ENCODE measurements around the gene ATOSA. TPM values are rescaled to one million over a fixed set of nuclear protein-coding genes. Genes with fewer than 3 reads are reported as not detected.

Gene ATOSA
- total RNA-seq, 1 experiment from 2014 or later, result 21.3 TPM

GRCh38 chr15:52677593-52678467, 1.4 kb downstream of the ATOSA start:
- TF ChIP-seq CTCF (IDR thresholded peaks at IDR 0.05; ENCODE audit: unreplicated experiment), result no peak
- DNase-seq (ENCODE audit: unreplicated experiment), result peak; percentile 66

GRCh38 chr15:52674831-52675230, 4.4 kb downstream of the ATOSA start:
- ChIA-PET CTCF (interaction anchor here (0.7 to 3.1 kb wide), 4 partner anchors 12 to 60 kb away, joined by 3 to 9 read pairs (median 4); no protein-coding TSS in a partner anchor), POLR2A (interaction anchor here (3.3 to 5.5 kb wide), 2 partner anchors 12 to 24 kb away, joined by 9 to 55 read pairs; no protein-coding TSS in a partner anchor)
- intact Hi-C loops (cut with micrococcal nuclease), result loop anchor here (5.0 kb wide), 1 partner anchor 108 kb away; the partner anchor contains the start of gene ARPP19

More at GRCh38 chr15:52677593-52678467, 1.4 kb downstream of the ATOSA start:
- intact Hi-C loops (cut with micrococcal nuclease), result loop anchor here (1.0 to 5.0 kb wide), 6 partner anchors 25 to 421 kb away; partner anchors contain the start of gene ARPP19
- no TSS peak for BruUV-seq (replicated peaks)
- ChIA-PET POLR2A (interaction anchor here (0.5 to 5.8 kb wide), 15 partner anchors 9 to 382 kb away, joined by 3 to 116 read pairs (median 5); partner anchors contain the start of gene MYO5C), CTCF (interaction anchor here (0.6 to 1.4 kb wide), 8 partner anchors 13 to 413 kb away, joined by 3 to 6 read pairs (median 4); no protein-coding TSS in a partner anchor)
- Mint-ChIP-seq H3K9me3 (ENCODE audit: unreplicated experiment) (no peaks in the 10 kb centered on the region), H3K27me3 (ENCODE audit: insufficient read depth, unreplicated experiment) (no peaks in the 10 kb centered on the region), H3K27ac (ENCODE audit: low read depth, unreplicated experiment) (peak overlapping the region; percentile 94), H3K36me3 (ENCODE audit: insufficient read depth, unreplicated experiment) (peaks cover 26% of the 10 kb centered on the region), H3K4me3 (ENCODE audit: unreplicated experiment) (peak overlapping the region; percentile 98), H3K4me1 (ENCODE audit: insufficient read depth, unreplicated experiment) (peaks cover 5% of the 10 kb centered on the region)

GRCh38 chr15:52673734-52674133, 5.5 kb downstream of the ATOSA start:
- TF ChIP-seq CTCF (IDR thresholded peaks at IDR 0.05; ENCODE audit: unreplicated experiment), result no peak
- intact Hi-C loops (cut with micrococcal nuclease), result no loop called here
- H3K27ac Mint-ChIP-seq (ENCODE audit: low read depth, unreplicated experiment), result no peak overlapping the region
- CTCF ChIA-PET, result interaction anchor here (0.8 to 3.1 kb wide), 3 partner anchors 11 to 61 kb away, joined by 3 to 9 read pairs (median 4); no protein-coding TSS in a partner anchor
- H3K4me3 Mint-ChIP-seq (ENCODE audit: unreplicated experiment), result no peak overlapping the region
- POLR2A ChIA-PET, result interaction anchor here (0.8 to 5.5 kb wide), 5 partner anchors 11 to 421 kb away, joined by 3 to 55 read pairs (median 4); no protein-coding TSS in a partner anchor
- H3K27me3 Mint-ChIP-seq (ENCODE audit: insufficient read depth, unreplicated experiment), result no peaks in the 10 kb centered on the region
- BruUV-seq (replicated peaks), result no TSS peak
- no peak for DNase-seq (ENCODE audit: unreplicated experiment)
- H3K36me3 Mint-ChIP-seq (ENCODE audit: insufficient read depth, unreplicated experiment), result peaks cover 57% of the 10 kb centered on the region
- H3K9me3 Mint-ChIP-seq (ENCODE audit: unreplicated experiment), result no peaks in the 10 kb centered on the region
- H3K4me1 Mint-ChIP-seq (ENCODE audit: insufficient read depth, unreplicated experiment), result no peaks in the 10 kb centered on the region

More at GRCh38 chr15:52674831-52675230, 4.4 kb downstream of the ATOSA start:
- Mint-ChIP-seq H3K36me3 (ENCODE audit: insufficient read depth, unreplicated experiment) (peaks cover 52% of the 10 kb centered on the region), H3K9me3 (ENCODE audit: unreplicated experiment) (no peaks in the 10 kb centered on the region), H3K4me3 (ENCODE audit: unreplicated experiment) (no peak overlapping the region), H3K4me1 (ENCODE audit: insufficient read depth, unreplicated experiment) (peaks cover 2% of the 10 kb centered on the region), H3K27ac (ENCODE audit: low read depth, unreplicated experiment) (no peak overlapping the region), H3K27me3 (ENCODE audit: insufficient read depth, unreplicated experiment) (no peaks in the 10 kb centered on the region)
- no TSS peak for BruUV-seq (replicated peaks)
- DNase-seq (ENCODE audit: unreplicated experiment), result no peak
- no peak for TF ChIP-seq CTCF (IDR thresholded peaks at IDR 0.05; ENCODE audit: unreplicated experiment)

- Mint-ChIP-seq H3K27ac (ENCODE audit: low read depth, unreplicated experiment) (no peak overlapping the region), H3K27me3 (ENCODE audit: insufficient read depth, unreplicated experiment) (no peaks in the 10 kb centered on the region), H3K4me1 (ENCODE audit: insufficient read depth, unreplicated experiment) (peaks cover 1% of the 10 kb centered on the region), H3K36me3 (ENCODE audit: insufficient read depth, unreplicated experiment) (peaks cover 57% of the 10 kb centered on the region), H3K9me3 (ENCODE audit: unreplicated experiment) (no peaks in the 10 kb centered on the region), H3K4me3 (ENCODE audit: unreplicated experiment) (no peak overlapping the region)
- POLR2A ChIA-PET, result interaction anchor here (0.8 to 5.5 kb wide), 5 partner anchors 10 to 61 kb away, joined by 3 to 55 read pairs (median 4); no protein-coding TSS in a partner anchor
- intact Hi-C loops (cut with micrococcal nuclease), result no loop called here
- BruUV-seq (replicated peaks), result no TSS peak
- no peak for DNase-seq (ENCODE audit: unreplicated experiment)
- CTCF ChIA-PET, result interaction anchor here (1.0 to 3.1 kb wide), 2 partner anchors 11 to 37 kb away, joined by 3 to 9 read pairs; no protein-coding TSS in a partner anchor
- no peak for TF ChIP-seq CTCF (IDR thresholded peaks at IDR 0.05; ENCODE audit: unreplicated experiment)
Measured at GRCh38 chr15:52673312-52673711, 5.9 kb downstream of the ATOSA start.
